ENCODE results near the gene MAN1C1. TPM values are rescaled to one million over a fixed set of nuclear protein-coding genes. Genes with fewer than 3 reads are reported as not detected.

The MAN1C1 gene
- total and polyA plus RNA-seq, 5 donors from 2014 or later: 3.1 to 15.1 (median 3.5) TPM

GRCh38 chr1:25707280-25708016 is 90.9 kb downstream of the MAN1C1 start:
- H3K27ac Mint-ChIP-seq: peak overlapping the region in 1 of 3 donors; percentile 51
- ATAC-seq (ENCODE audit: low read depth in 2 of 2) (no peak), DNase-seq (no peak)
- H3K36me3 ChIP-seq (ENCODE audit: control insufficient read depth, insufficient read depth, low read length): no peaks in the 10 kb centered on the region
- H3K27ac ChIP-seq (ENCODE audit: insufficient read depth, low read length, poor library complexity, severe bottlenecking): no peak overlapping the region
- H3K9me3 Mint-ChIP-seq: no peaks in the 10 kb centered on the region
- peaks cover 7% of the 10 kb centered on the region for H3K27me3 Mint-ChIP-seq
- H3K4me3 Mint-ChIP-seq: no peak overlapping the region
- H3K27me3 ChIP-seq (ENCODE audit: control insufficient read depth, insufficient read depth, low read length): no peaks in the 10 kb centered on the region
- no peaks in the 10 kb centered on the region for H3K9me3 ChIP-seq (ENCODE audit: control insufficient read depth in 2 of 2, low read length in 2 of 2)
- H3K4me3 ChIP-seq (ENCODE audit: low read depth, low read length): no peak overlapping the region
- peaks cover 9% of the 10 kb centered on the region for H3K36me3 Mint-ChIP-seq
- peaks cover 30 to 83% (median 39%) of the 10 kb centered on the region in 4 donors for H3K4me1 Mint-ChIP-seq
- peaks cover 29% of the 10 kb centered on the region for H3K4me1 ChIP-seq (ENCODE audit: control insufficient read depth, insufficient read depth, low read length, poor library complexity, severe bottlenecking)

- no peaks in the 10 kb centered on the region for H3K36me3 ChIP-seq (ENCODE audit: control insufficient read depth, insufficient read depth, low read length)
- H3K27me3 Mint-ChIP-seq: no peaks in the 10 kb centered on the region
- H3K9me3 ChIP-seq (ENCODE audit: control insufficient read depth in 2 of 2, low read length in 2 of 2): no peaks in the 10 kb centered on the region
- peaks cover 18% of the 10 kb centered on the region for H3K4me1 ChIP-seq (ENCODE audit: control insufficient read depth, insufficient read depth, low read length, poor library complexity, severe bottlenecking)
- H3K4me3 Mint-ChIP-seq: peak overlapping the region in 1 of 4 donors; percentile 66
- no peaks in the 10 kb centered on the region for H3K9me3 Mint-ChIP-seq
- peak overlapping the region; percentile 48 to 86 (median 79) for H3K27ac Mint-ChIP-seq
- H3K27me3 ChIP-seq (ENCODE audit: control insufficient read depth, insufficient read depth, low read length): no peaks in the 10 kb centered on the region
- DNase-seq (no peak), ATAC-seq (ENCODE audit: low read depth in 2 of 2) (no peak)
- H3K27ac ChIP-seq (ENCODE audit: insufficient read depth, low read length, poor library complexity, severe bottlenecking): no peak overlapping the region
- H3K4me1 Mint-ChIP-seq: peaks cover 29 to 78% (median 32%) of the 10 kb centered on the region in 4 donors
- H3K36me3 Mint-ChIP-seq: peaks cover 5% of the 10 kb centered on the region
- H3K4me3 ChIP-seq (ENCODE audit: low read depth, low read length): no peak overlapping the region
Measured at GRCh38 chr1:25710583-25711347, 94.2 kb downstream of the MAN1C1 start.

GRCh38 chr1:25711555-25712298 is 95.1 kb downstream of the MAN1C1 start:
- Mint-ChIP-seq H3K36me3 (peaks cover 1% of the 10 kb centered on the region), H3K4me3 (peak overlapping the region in 3 of 4 donors; percentile 28 to 75 (median 44)), H3K4me1 (peaks cover 29 to 74% (median 30%) of the 10 kb centered on the region in 4 donors)

GRCh38 chr1:25712299-25712970 is 95.8 kb downstream of the MAN1C1 start:
- ATAC-seq (ENCODE audit: low read depth in 2 of 2): no peak
- Mint-ChIP-seq H3K36me3 (peaks cover 4% of the 10 kb centered on the region), H3K4me1 (peaks cover 29 to 67% (median 29%) of the 10 kb centered on the region in 4 donors), H3K4me3 (peak overlapping the region in 1 of 4 donors; percentile 28), H3K27ac (peak overlapping the region; percentile 52 to 79 (median 63)), H3K27me3 (no peaks in the 10 kb centered on the region), H3K9me3 (no peaks in the 10 kb centered on the region)
- DNase-seq: no peak
- Histone ChIP-seq H3K36me3 (ENCODE audit: control insufficient read depth, insufficient read depth, low read length) (no peaks in the 10 kb centered on the region), H3K4me1 (ENCODE audit: control insufficient read depth, insufficient read depth, low read length, poor library complexity, severe bottlenecking) (peaks cover 18% of the 10 kb centered on the region), H3K9me3 (ENCODE audit: control insufficient read depth in 2 of 2, low read length in 2 of 2) (no peaks in the 10 kb centered on the region), H3K27me3 (ENCODE audit: control insufficient read depth, insufficient read depth, low read length) (no peaks in the 10 kb centered on the region), H3K27ac (ENCODE audit: insufficient read depth, low read length, poor library complexity, severe bottlenecking) (no peak overlapping the region), H3K4me3 (ENCODE audit: low read depth, low read length) (no peak overlapping the region)

More at GRCh38 chr1:25711555-25712298, 95.1 kb downstream of the MAN1C1 start:
- peak; percentile 7 to 84 (median 50) for DNase-seq
- Histone ChIP-seq H3K4me1 (ENCODE audit: control insufficient read depth, insufficient read depth, low read length, poor library complexity, severe bottlenecking) (peaks cover 18% of the 10 kb centered on the region), H3K27me3 (ENCODE audit: control insufficient read depth, insufficient read depth, low read length) (no peaks in the 10 kb centered on the region), H3K27ac (ENCODE audit: insufficient read depth, low read length, poor library complexity, severe bottlenecking) (no peak overlapping the region), H3K4me3 (ENCODE audit: low read depth, low read length) (peak overlapping the region; percentile 51), H3K9me3 (ENCODE audit: control insufficient read depth in 2 of 2, low read length in 2 of 2) (no peaks in the 10 kb centered on the region), H3K36me3 (ENCODE audit: control insufficient read depth, insufficient read depth, low read length) (no peaks in the 10 kb centered on the region)
- Mint-ChIP-seq H3K9me3 (no peaks in the 10 kb centered on the region), H3K27ac (peak overlapping the region; percentile 52 to 79 (median 57)), H3K27me3 (no peaks in the 10 kb centered on the region)
- ATAC-seq (ENCODE audit: low read depth in 2 of 2): peak; percentile 95 to 96

- Histone ChIP-seq H3K27me3 (ENCODE audit: control insufficient read depth, insufficient read depth, low read length) (no peaks in the 10 kb centered on the region), H3K4me3 (ENCODE audit: low read depth, low read length) (no peak overlapping the region), H3K9me3 (ENCODE audit: control insufficient read depth in 2 of 2, low read length in 2 of 2) (no peaks in the 10 kb centered on the region), H3K36me3 (ENCODE audit: control insufficient read depth, insufficient read depth, low read length) (no peaks in the 10 kb centered on the region), H3K4me1 (ENCODE audit: control insufficient read depth, insufficient read depth, low read length, poor library complexity, severe bottlenecking) (peaks cover 18% of the 10 kb centered on the region), H3K27ac (ENCODE audit: insufficient read depth, low read length, poor library complexity, severe bottlenecking) (no peak overlapping the region)
- DNase-seq (no peak), ATAC-seq (ENCODE audit: low read depth in 2 of 2) (no peak)
- Mint-ChIP-seq H3K9me3 (no peaks in the 10 kb centered on the region), H3K27me3 (no peaks in the 10 kb centered on the region), H3K36me3 (peaks cover 10% of the 10 kb centered on the region), H3K4me3 (no peak overlapping the region), H3K27ac (peak overlapping the region in 2 of 3 donors; percentile 20 to 36), H3K4me1 (peaks cover 25 to 62% (median 31%) of the 10 kb centered on the region in 4 donors)
Measured at GRCh38 chr1:25713961-25714360, 97.4 kb downstream of the MAN1C1 start.

- no peaks in the 10 kb centered on the region for H3K27me3 Mint-ChIP-seq
- Histone ChIP-seq H3K4me3 (ENCODE audit: low read depth, low read length) (no peak overlapping the region), H3K36me3 (ENCODE audit: control insufficient read depth, insufficient read depth, low read length) (no peaks in the 10 kb centered on the region), H3K4me1 (ENCODE audit: control insufficient read depth, insufficient read depth, low read length, poor library complexity, severe bottlenecking) (peaks cover 18% of the 10 kb centered on the region), H3K9me3 (ENCODE audit: control insufficient read depth in 2 of 2, low read length in 2 of 2) (no peaks in the 10 kb centered on the region), H3K27me3 (ENCODE audit: control insufficient read depth, insufficient read depth, low read length) (no peaks in the 10 kb centered on the region), H3K27ac (ENCODE audit: insufficient read depth, low read length, poor library complexity, severe bottlenecking) (no peak overlapping the region)
- ATAC-seq (ENCODE audit: low read depth in 2 of 2) (no peak), DNase-seq (no peak)
- H3K9me3 Mint-ChIP-seq: no peaks in the 10 kb centered on the region
- H3K36me3 Mint-ChIP-seq: peaks cover 10% of the 10 kb centered on the region
- H3K27ac Mint-ChIP-seq: peak overlapping the region in 2 of 3 donors; percentile 6 to 17
- H3K4me1 Mint-ChIP-seq: peaks cover 25 to 61% (median 31%) of the 10 kb centered on the region in 4 donors
- H3K4me3 Mint-ChIP-seq: no peak overlapping the region
Measured at GRCh38 chr1:25714372-25714931, 97.9 kb downstream of the MAN1C1 start.

- H3K36me3 Mint-ChIP-seq: peaks cover 15% of the 10 kb centered on the region
- no peak for ATAC-seq (ENCODE audit: low read depth in 2 of 2)
- Histone ChIP-seq H3K27ac (ENCODE audit: insufficient read depth, low read length, poor library complexity, severe bottlenecking) (no peak overlapping the region), H3K27me3 (ENCODE audit: control insufficient read depth, insufficient read depth, low read length) (no peaks in the 10 kb centered on the region), H3K4me1 (ENCODE audit: control insufficient read depth, insufficient read depth, low read length, poor library complexity, severe bottlenecking) (peaks cover 15% of the 10 kb centered on the region), H3K36me3 (ENCODE audit: control insufficient read depth, insufficient read depth, low read length) (no peaks in the 10 kb centered on the region), H3K9me3 (ENCODE audit: control insufficient read depth in 2 of 2, low read length in 2 of 2) (no peaks in the 10 kb centered on the region), H3K4me3 (ENCODE audit: low read depth, low read length) (no peak overlapping the region)
- H3K4me1 Mint-ChIP-seq: peaks cover 23 to 52% (median 26%) of the 10 kb centered on the region in 4 donors
- H3K4me3 Mint-ChIP-seq: no peak overlapping the region
- H3K27me3 Mint-ChIP-seq: no peaks in the 10 kb centered on the region
- no peak overlapping the region for H3K27ac Mint-ChIP-seq
- no peak for DNase-seq
- H3K9me3 Mint-ChIP-seq: no peaks in the 10 kb centered on the region
Measured at GRCh38 chr1:25715888-25716287, 99.3 kb downstream of the MAN1C1 start.

Data from CD4-positive, CD25-positive, alpha-beta regulatory T cell (primary cell).